GM21529 (cell line): Measurements from ENCODE around the gene RILP.

Experiments used
- ATAC-seq: cut with Tn5 transposase; IDR thresholded peaks from one replicate; pipeline ENCODE4 v1.9.1; 2021; ENCODE audit not compliant: unreplicated experiment

The RILP gene

GRCh38 chr17:1629504-1630310 lies 20.0 kb downstream of the RILP start:
- no peak for ATAC-seq

GRCh38 chr17:1628856-1629503 lies 20.7 kb downstream of the RILP start:
- peak; percentile 53 for ATAC-seq

- peak; percentile 48 for ATAC-seq
Observed at GRCh38 chr17:1627982-1628855, 21.4 kb downstream of the RILP start, which contains the start of gene SLC43A2. SLC43A2 (minus strand) TSS chr17:1628834; CDS start chr17:1627874, 960 bp downstream.

- ATAC-seq: no peak
Observed at GRCh38 chr17:1627182-1627981, 22.3 kb downstream of the RILP start.

- ATAC-seq: no peak
Observed at GRCh38 chr17:1626333-1626732, 23.3 kb downstream of the RILP start.

- no peak for ATAC-seq
Observed at GRCh38 chr17:1625581-1625980, 24.1 kb downstream of the RILP start.

- ATAC-seq: no peak
Observed at GRCh38 chr17:1625053-1625452, 24.6 kb downstream of the RILP start.

GRCh38 chr17:1624650-1625049 lies 25.0 kb downstream of the RILP start:
- ATAC-seq: no peak

- ATAC-seq: no peak
Observed at GRCh38 chr17:1623057-1623630, 26.5 kb downstream of the RILP start.

GRCh38 chr17:1621273-1621954 lies 28.3 kb downstream of the RILP start:
- ATAC-seq: no peak

GRCh38 chr17:1620486-1620885 lies 29.2 kb downstream of the RILP start:
- no peak for ATAC-seq

- no peak for ATAC-seq
Observed at GRCh38 chr17:1617620-1618174, 32.0 kb downstream of the RILP start.

- no peak for ATAC-seq
Observed at GRCh38 chr17:1616101-1616500, 33.6 kb downstream of the RILP start.

- ATAC-seq: no peak
Observed at GRCh38 chr17:1612400-1612799, 37.3 kb downstream of the RILP start.

- no peak for ATAC-seq
Observed at GRCh38 chr17:1611715-1612114, 38.0 kb downstream of the RILP start.

- no peak for ATAC-seq
Observed at GRCh38 chr17:1608676-1609075, 41.0 kb downstream of the RILP start.

- no peak for ATAC-seq
Observed at GRCh38 chr17:1607971-1608320, 41.7 kb downstream of the RILP start.

- peak; percentile 24 for ATAC-seq
Observed at GRCh38 chr17:1606352-1606985, 43.2 kb downstream of the RILP start.
